ENCODE results near the gene CYP26C1.
"Not testable (repeated sequence)": the region's sequence is repeated elsewhere in the genome, so short reads cannot be mapped to it uniquely, and the experiment has no call there.

CYP26C1 gene

DNA sequence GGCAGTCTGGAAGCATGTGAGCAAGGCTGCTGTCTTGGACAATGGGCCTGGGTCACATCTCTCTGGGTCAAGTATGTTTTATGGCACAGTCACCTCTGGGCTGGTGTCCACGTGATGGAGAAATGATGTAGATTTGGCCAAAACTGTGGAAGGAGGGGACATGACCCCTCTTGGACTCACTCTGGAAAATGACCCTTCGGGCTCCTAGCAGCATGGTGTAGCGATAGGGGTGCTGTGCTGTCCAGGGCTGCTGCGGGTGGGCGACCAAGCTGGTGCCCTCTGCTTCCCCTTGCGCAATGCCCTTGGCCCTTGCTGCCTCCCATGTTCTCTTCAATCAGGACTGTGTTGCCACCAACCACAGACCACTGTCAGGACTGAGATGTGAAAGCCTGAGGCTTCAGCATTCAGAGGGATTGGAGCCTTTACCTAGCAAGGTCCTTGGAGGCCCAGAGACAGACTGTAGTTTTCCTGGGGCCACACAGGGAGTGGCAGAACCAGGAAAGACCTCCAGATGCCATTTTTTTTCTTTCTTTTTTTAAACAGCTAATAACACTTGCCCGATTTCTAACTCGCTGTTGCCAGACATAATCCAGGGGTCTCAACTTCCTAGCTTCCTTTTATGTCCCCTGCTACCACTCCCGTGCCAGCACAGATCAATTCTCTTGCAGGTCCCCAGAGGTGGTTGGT is 19.2 kb downstream of the CYP26C1 start:
- DNase-seq: no peak

GRCh38 chr10:93080350-93081046 is 19.9 kb downstream of the CYP26C1 start:
- DNase-seq: peak; percentile 82

DNA sequence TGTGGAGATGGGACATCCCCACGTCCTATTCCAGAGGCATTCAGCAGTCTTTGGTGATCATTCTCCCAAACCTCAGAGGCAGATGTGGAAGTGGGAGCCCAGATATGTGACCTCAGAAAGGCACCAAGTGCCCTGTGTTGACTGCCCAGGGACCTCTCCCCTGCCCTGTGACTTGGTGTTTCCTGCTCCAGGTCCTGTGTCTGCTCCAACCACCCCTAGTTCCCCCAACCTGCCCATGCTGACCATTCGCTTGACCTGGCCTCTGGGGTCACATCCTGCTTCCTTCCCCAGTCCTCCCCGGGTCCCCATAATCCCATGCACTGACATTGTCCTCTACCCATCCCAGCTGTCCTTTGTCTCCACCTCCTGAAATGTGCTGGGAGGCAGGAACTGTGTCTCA is 20.7 kb downstream of the CYP26C1 start:
- peak; percentile 51 for DNase-seq

DNA sequence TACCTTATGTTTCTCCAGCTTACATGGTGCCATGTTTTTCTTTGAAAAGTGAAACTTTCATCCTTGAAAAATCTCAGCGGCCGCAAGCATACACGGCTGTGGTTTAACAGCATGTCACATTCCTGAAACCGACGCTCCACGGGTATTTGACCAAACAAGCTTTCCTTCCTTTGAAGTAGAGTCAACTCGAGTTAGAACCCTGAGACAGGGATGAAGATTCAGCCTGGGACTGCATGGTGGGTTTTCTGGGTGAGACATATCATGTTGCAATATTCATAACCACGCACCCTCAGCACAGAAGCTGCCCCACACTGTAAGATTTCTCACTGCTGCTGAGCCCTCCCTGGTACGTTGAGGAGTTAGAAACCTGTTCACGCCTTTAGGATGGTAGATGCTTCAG is 21.2 kb downstream of the CYP26C1 start:
- DNase-seq: peak; percentile 3

DNA sequence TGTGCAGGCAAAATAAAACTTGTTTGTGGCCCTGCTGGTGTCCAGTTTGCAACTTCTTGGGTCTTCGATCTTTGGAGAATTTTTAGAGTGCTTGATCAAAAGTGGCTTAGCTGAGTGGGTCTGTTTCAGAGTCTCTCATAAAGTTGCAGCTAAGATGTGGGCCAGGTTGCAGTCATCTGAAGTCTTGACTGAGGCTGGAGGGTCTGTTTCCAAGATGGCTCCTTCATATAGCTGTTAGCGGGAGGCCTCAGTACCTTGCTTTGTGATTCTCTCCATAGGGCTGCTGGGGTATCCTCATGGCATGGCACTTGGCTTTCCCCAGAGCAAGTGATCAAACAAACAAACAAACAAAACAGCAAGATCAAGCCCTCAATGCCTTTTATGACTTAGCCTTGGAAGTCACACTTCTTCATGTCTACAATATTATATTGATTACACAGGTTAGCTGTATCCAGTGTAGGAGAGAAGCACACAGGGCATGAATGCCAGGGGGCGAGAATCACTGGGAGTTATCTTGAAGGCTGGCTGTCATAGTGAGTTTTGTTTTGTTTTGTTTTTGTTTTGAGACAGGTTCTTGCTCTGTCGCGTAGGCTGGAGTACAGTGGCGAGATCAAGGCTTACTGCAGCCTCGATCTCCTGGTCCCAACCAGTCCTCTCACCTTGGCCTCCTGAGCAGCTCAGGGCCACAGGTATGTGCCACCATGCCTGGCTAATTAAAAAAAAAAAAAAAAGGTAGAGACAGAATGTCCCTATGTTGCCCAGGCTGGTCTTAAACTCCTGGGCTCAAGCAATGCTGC is 23.3 kb downstream of the CYP26C1 start:
- DNase-seq: peak; percentile 9

DNA sequence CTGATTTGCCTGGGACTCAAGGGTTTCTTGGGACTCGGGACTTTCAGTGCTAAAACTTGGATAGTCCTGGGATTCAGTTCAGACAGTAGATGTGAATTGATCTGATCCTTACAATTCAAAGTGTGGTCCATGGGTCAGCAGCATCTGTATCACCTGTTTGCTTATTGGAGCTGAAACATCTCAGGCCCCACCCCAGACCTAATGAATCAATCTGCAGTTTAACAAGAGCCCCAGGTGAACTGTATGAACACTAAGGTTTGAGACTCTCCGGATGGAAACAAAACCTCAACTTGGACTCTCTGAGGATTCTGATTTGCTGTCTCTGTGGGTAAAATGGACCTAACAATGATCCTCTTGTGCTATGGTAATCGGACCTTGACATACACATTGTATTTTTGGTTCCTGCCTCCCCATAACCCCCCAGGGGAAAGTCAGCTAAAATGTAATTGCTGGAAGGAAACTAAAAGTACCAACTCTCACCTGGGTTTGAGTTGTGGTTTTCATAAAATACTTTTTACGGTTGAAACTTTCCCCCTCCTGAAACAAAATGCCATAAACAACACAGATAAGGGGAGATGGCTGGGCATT is 24.8 kb downstream of the CYP26C1 start:
- peak; percentile 1 for DNase-seq

DNA sequence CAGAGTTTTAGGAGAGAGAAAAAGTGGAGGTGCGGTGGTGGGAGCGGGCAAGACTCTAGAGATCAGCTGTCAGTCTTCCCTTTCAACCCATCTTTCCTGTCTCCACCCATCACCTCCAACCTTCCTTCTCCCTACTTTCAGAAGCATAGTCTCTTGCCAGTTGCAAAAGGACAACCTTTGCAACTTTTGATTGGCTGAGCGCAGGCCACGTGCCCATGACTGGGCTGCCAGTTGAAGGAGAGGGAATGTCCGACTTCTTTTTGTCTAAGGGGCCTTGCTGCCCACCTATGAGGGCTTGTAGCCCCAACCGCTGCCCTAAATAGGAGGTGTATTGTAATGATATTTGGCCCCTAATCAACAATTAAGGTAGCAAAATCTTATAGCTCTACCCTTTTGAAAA is 25.7 kb downstream of the CYP26C1 start:
- no peak for DNase-seq

GRCh38 chr10:93087846-93088245 is 27.2 kb downstream of the CYP26C1 start:
- no peak for DNase-seq

GRCh38 chr10:93088466-93088865 is 27.9 kb downstream of the CYP26C1 start:
- DNase-seq: peak; percentile 31

DNA sequence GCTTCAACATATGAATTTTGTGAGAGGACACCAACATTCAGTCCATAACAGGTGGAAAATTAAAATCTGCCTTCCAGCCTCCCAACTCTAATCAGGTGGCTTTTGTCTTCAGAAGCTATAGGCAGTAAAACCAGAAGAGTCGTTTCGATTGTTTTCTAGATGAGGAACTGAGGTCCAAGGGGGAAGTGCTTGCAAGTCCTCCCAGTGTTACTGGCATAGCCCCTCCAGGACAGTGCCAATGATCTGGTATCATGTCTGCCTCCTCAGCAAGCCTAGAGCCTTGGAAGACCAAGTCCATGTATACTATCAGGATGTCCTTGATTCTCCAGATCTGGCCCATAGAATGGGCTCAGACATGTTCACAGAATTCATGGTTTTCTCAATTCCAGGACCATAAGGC is 30.0 kb downstream of the CYP26C1 start:
- DNase-seq: no peak

DNA sequence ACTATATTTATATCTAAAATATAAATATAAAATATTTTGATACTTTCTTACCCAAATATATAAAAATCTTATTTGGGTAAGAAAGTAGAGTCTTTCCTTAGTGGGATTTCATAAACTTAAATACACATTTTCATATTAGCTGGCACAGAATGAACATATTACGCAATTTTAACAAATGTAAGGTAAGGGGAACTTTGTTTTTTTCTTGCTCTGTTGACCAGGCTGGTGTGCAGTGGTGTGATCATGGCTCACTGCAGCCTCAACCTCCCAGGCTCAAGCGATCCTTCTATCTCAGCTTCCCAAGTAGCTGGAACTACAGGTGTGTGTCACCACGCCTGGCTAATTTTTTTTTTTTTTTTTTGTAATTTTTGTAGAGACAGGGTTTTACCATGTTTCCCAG is 31.4 kb downstream of the CYP26C1 start:
- DNase-seq: no peak

DNA sequence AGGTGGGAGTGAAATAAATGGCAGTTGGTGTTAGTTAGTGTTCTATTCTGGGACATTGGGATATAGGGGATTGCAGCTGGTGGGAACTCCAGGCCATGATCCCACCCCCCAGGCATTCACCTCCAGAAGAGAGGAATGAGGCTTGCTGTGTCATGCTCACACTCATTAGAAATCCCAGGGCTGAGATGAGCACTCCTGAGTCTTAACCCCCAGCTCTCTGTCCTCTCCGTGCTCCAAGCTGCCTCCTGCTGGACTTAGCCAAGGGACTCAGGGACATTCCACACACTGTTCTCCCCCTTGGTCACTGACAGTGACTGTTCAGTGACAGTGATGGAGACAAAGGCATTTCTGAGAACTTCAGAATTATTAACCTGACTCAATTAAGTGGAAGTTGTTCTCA is 34.6 kb downstream of the CYP26C1 start:
- no peak for DNase-seq

DNA sequence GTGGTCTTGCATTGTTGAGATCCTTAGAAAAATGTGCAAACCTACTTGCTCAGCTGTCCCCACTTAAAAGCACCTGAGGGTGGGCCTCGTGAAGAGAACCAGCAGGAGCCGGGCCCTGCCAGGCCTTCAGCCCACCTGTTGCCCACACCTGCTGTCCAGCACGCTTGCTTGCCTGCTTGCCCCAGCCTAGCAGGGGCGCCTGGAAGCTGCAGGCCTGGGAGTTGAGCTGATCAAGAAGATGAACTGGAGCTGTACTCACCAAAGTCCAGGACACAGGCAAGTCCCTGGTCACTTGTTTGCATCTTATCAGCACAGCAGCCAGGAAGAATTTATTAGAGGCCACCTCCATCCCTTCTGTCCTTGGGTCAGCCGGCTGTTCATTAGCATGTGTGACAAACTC is 36.3 kb downstream of the CYP26C1 start:
- no peak for DNase-seq

GRCh38 chr10:93097386-93097785 is 36.8 kb downstream of the CYP26C1 start:
- no peak for DNase-seq

DNA sequence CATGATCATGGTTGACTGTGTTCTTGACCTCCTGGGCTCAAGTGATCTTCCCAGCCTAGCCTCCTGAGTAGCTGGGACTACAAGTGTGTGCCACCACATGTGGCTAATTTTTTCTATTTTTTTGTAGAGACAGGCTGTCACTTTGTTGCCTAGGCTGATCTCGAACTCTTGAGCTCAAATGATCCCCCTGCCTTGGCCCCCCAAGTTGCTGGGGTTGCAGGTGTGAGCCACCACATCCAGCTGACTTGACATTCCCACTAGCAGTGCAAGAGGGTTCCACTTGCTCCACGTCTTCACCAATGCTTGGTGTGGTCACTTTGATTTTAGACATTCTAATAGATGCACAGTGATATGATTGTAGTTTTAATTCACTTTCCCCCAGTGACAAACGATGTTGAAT is 38.2 kb downstream of the CYP26C1 start:
- no peak for DNase-seq

DNA sequence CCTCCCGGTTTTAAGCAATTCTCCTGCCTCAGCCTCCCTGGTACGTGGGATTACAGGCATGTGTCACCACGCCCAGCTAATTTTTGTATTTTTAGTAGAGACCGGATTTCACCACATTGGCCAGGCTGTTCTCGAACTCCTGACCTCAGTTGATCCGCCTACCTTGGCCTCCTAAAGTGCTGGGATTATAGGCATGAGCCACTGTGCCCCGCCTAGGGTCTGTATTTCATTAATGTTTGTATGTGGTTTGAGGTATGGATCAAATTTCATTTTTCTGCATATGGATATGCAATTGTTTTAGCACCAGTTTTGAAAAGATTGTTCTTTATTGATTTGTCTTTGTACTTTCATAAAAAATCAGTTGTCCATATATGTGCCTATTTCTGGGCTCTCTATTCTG is 39.1 kb downstream of the CYP26C1 start:
- DNase-seq: no peak

DNA sequence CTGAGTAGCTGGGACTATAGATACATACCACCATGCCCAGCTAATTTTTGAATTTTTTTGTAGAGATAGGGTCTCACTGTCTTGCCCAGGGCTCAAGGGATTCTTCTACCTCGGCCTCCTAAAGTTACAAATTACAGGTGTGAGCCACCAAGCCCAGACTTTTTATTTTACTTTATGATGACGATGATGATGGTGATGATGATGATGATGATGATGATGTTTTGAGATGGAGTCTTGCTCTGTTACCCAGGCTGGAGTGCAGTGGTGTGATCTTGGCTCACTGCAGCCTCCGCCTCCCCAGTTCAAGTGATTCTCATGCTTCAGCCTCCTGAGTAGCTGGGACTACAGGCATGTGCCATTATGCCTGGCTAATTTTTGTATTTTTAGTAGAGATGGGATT is 40.5 kb downstream of the CYP26C1 start:
- not testable (repeated sequence) for DNase-seq

- DNase-seq: no peak
Measured at GRCh38 chr10:93103953-93104352, 43.4 kb downstream of the CYP26C1 start.

- no peak for DNase-seq
Measured at GRCh38 chr10:93106631-93107072, 46.1 kb downstream of the CYP26C1 start.

DNA sequence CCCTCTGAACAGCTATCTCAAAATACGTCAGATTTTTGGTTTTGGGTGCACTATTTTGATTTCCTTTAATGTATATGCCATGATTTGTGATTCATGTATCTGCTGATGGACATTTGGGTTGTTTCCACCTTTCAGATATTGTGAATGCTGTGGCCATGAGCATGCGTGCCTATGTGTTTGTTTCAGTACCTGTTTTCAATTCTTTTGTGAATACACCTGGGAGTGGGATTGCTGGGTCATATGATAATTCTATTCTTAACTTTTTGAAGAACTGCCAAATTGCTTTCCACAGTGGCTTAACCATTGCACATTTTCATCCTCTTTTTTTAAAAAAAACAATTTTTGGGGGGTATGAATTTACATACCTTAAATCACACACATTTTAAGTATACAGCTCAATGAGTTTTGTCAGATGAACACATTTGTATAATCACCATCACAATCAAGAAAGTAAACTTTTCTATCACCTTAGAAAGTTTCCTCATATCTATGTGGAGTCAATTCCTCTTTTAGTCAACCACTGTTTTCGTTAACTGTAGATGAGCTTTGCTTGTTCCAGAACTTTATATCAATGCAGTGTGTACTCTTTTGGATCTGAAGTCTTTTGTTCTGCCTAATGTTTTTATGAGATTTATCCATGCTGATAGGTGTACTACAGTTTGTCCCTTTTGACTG is 50.0 kb downstream of the CYP26C1 start:
- no peak for DNase-seq

- DNase-seq: no peak
Measured at GRCh38 chr10:93113042-93113441, 52.4 kb downstream of the CYP26C1 start.

- peak; percentile 88 for DNase-seq
Measured at GRCh38 chr10:93115661-93116383, 55.2 kb downstream of the CYP26C1 start.
